Measurements from ENCODE around the gene CAMSAP1. TPM values are rescaled to one million over a fixed set of nuclear protein-coding genes. Genes with fewer than 3 reads are reported as not detected.

Gene CAMSAP1
- total and polyA plus RNA-seq, 2 donors (not counting 1 experiment from before 2014, with no cell fraction given): 6.6 to 31.0 TPM

DNA sequence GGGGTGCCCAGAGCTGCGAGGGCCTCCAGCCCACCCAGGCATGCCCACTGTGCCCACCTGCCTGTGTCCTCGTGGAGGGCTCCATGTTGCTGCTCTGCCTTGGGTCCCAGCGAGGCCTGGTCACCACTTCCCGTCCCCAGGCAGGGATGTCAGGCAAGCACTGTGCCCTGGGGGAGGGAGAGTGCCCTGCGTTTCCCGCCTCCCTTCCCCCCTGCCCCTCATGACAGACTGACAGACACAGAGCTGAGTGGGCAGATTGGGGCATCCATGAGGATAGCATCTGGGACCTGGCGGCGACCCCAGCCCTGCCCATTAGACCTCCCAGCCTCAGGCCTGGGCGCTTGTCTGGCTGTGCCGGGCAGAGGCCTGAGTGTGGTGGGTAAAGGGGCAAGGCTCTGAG, 148.5 kb downstream of the CAMSAP1 start:
- Mint-ChIP-seq H3K27ac (no peak overlapping the region), H3K4me1 (no peaks in the 10 kb centered on the region), H3K27me3 (no peaks in the 10 kb centered on the region), H3K9me3 (ENCODE audit: insufficient read depth) (no peaks in the 10 kb centered on the region), H3K4me3 (no peak overlapping the region)
- Histone ChIP-seq H3K4me3 (ENCODE audit: control extremely low read depth in 1 of 5, extremely low read depth in 1 of 5, insufficient read depth in 1 of 5, low read depth in 2 of 5, low read length in 4 of 5) (no peak overlapping the region), H3K9me3 (ENCODE audit: control extremely low read depth in 1 of 3, control insufficient read depth in 2 of 3, insufficient read depth in 1 of 3, low read length in 2 of 3) (peaks cover 0 to 22% (median 0%) of the 10 kb centered on the region in 3 donors), H3K9ac (ENCODE audit: low read length) (no peak overlapping the region), H4K20me1 (ENCODE audit: control insufficient read depth, insufficient read depth, low read length, poor library complexity, severe bottlenecking) (no peaks in the 10 kb centered on the region), H3K27ac (ENCODE audit: low read length in 2 of 2) (no peak overlapping the region), H3K27me3 (replicated peaks in 1 of 4; ENCODE audit: control extremely low read depth in 1 of 4, control insufficient read depth in 3 of 4, insufficient read depth in 4 of 4, low read length in 3 of 4) (no peaks in the 10 kb centered on the region), H3K36me3 (replicated peaks in 1 of 2; ENCODE audit: control extremely low read depth in 1 of 2, control insufficient read depth in 1 of 2, extremely low read depth in 1 of 2, insufficient read depth in 2 of 2, low read length in 1 of 2) (no peaks in the 10 kb centered on the region), H3K4me1 (ENCODE audit: control insufficient read depth in 2 of 2, insufficient read depth in 2 of 2, low read length in 2 of 2) (no peaks in the 10 kb centered on the region), H2AFZ (ENCODE audit: insufficient read depth, low read depth, low read length, poor library complexity, severe bottlenecking) (no peak overlapping the region), H3K4me2 (replicated peaks; ENCODE audit: low read depth, low read length, poor library complexity, severe bottlenecking) (no peak overlapping the region), H3K79me2 (ENCODE audit: control insufficient read depth, insufficient read depth, low read length) (no peaks in the 10 kb centered on the region)
- WGBS (ENCODE audit: insufficient coverage): 83% methylated on average over 7 of the region's 10 CpGs
- DNase-seq: no peak
- intact Hi-C loops (cut with micrococcal nuclease): no loop called here
- no peak for ATAC-seq (ENCODE audit: low read depth)
- TF ChIP-seq EZH2 (IDR thresholded peaks at IDR 0.05; ENCODE audit: borderline replicate concordance, insufficient read depth, low read depth, low read length, poor library complexity, severe bottlenecking): no peak
- TF ChIP-seq, protein P1, sequence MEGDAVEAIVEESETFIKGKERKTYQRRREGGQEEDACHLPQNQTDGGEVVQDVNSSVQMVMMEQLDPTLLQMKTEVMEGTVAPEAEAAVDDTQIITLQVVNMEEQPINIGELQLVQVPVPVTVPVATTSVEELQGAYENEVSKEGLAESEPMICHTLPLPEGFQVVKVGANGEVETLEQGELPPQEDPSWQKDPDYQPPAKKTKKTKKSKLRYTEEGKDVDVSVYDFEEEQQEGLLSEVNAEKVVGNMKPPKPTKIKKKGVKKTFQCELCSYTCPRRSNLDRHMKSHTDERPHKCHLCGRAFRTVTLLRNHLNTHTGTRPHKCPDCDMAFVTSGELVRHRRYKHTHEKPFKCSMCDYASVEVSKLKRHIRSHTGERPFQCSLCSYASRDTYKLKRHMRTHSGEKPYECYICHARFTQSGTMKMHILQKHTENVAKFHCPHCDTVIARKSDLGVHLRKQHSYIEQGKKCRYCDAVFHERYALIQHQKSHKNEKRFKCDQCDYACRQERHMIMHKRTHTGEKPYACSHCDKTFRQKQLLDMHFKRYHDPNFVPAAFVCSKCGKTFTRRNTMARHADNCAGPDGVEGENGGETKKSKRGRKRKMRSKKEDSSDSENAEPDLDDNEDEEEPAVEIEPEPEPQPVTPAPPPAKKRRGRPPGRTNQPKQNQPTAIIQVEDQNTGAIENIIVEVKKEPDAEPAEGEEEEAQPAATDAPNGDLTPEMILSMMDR (IDR thresholded peaks at IDR 0.05): no peak
- ChIA-PET CTCF (no interaction called here), POLR2A (no interaction called here)

Other genes starting within 250 kb of the CAMSAP1 start
- not detected in 2 replicates for gene LCN9, start 244.2 kb downstream of the CAMSAP1 start, total RNA-seq
- not detected in 2 replicates for gene LCN9, start 244.2 kb downstream of the CAMSAP1 start, polyA plus RNA-seq
- gene SOHLH1, start 208.1 kb downstream of the CAMSAP1 start, total RNA-seq: not detected in 2 replicates
- gene SOHLH1, start 208.1 kb downstream of the CAMSAP1 start, polyA plus RNA-seq: not detected in 2 replicates
- gene KCNT1, start 205.4 kb downstream of the CAMSAP1 start, total RNA-seq: not detected in 2 replicates
- gene KCNT1, start 205.4 kb downstream of the CAMSAP1 start, polyA plus RNA-seq: not detected in 2 replicates
- 30.8 and 32.4 TPM in 2 replicates for gene UBAC1, start 53.8 kb upstream of the CAMSAP1 start, total RNA-seq
- gene UBAC1, start 53.8 kb upstream of the CAMSAP1 start, polyA plus RNA-seq: 23.3 and 31.1 TPM in 2 replicates
- 1.9 and 2.2 TPM in 2 replicates for gene NACC2, start 187.7 kb upstream of the CAMSAP1 start, total RNA-seq
- gene NACC2, start 187.7 kb upstream of the CAMSAP1 start, polyA plus RNA-seq: 0.34 and 0.48 TPM in 2 replicates
- 29.6 and 30.4 TPM in 2 replicates for gene TMEM250, start 211.3 kb upstream of the CAMSAP1 start, total RNA-seq
- 5.6 and 11.1 TPM in 2 replicates for gene TMEM250, start 211.3 kb upstream of the CAMSAP1 start, polyA plus RNA-seq